IMR-90 (cell line): ENCODE data around the gene KCTD11. TPM values are rescaled to one million over a fixed set of nuclear protein-coding genes. Genes with fewer than 3 reads are reported as not detected.

Experiments
- ATAC-seq: fragments of 200-7000 bp; cut with Tn5 transposase; 2 replicates; pipeline ENCODE4 v1.9.1; 2020; ENCODE audit warnings: low read depth, mild to moderate bottlenecking, moderate library complexity
- BruUV-seq: library from RNA; stranded (reverse); fragments of 400-500 nt; replicated peaks from 2 replicates; lab custom pipeline; 2021; lab: Mats Ljungman, UMichigan
- CTCF ChIA-PET: fragments of 300-600 bp; formaldehyde crosslinking; extraction: SDS; loops from one replicate; lab custom pipeline; 2021; ENCODE audit warnings: antibody characterized with exemption; lab: Yijun Ruan, JAX
- POLR2A ChIA-PET: fragments of 300-600 bp; sonication (Branson Sonifier 250); formaldehyde crosslinking; loops from one replicate; lab custom pipeline; 2022; ENCODE audit warnings: antibody characterized with exemption; ENCODE audit not compliant: unreplicated experiment; lab: Charles Lee
- DNase-seq: peaks from one replicate; pipeline ENCODE4 v3.0.0; 2013
- H2AFZ ChIP-seq: replicated peaks from 2 replicates; pipeline ENCODE3; 2013; ENCODE audit warnings: low read length, mild to moderate bottlenecking; ENCODE audit not compliant: poor library complexity
- H2AK5ac ChIP-seq: 2 replicates; pipeline ENCODE4 v1.6.1; 2013; ENCODE audit warnings: low read depth, low read length, inconsistent platforms
- H2AK9ac ChIP-seq: replicated peaks from 2 replicates; pipeline ENCODE3; 2013; ENCODE audit warnings: mild to moderate bottlenecking, low read depth, low read length, moderate library complexity; ENCODE audit not compliant: poor library complexity
- H2BK120ac ChIP-seq: 2 replicates; pipeline ENCODE4 v1.6.1; 2013; ENCODE audit warnings: low read depth, low read length, inconsistent platforms
- H2BK15ac ChIP-seq: 3 replicates; pipeline ENCODE4 v1.6.1; 2013; ENCODE audit warnings: low read depth, low read length, inconsistent platforms
- H2BK20ac ChIP-seq: 2 replicates; pipeline ENCODE4 v1.6.1; 2013; ENCODE audit warnings: low read depth, mild to moderate bottlenecking, inconsistent platforms, low read length, moderate library complexity
- H2BK5ac ChIP-seq: 2 replicates; pipeline ENCODE4 v1.6.1; 2013; ENCODE audit warnings: mild to moderate bottlenecking, low read depth, low read length, inconsistent platforms; ENCODE audit not compliant: poor library complexity, severe bottlenecking
- H3K14ac ChIP-seq: replicated peaks from 2 replicates; pipeline ENCODE4 v1.6.1; 2013; ENCODE audit warnings: low read depth, low read length, inconsistent platforms
- H3K18ac ChIP-seq: 2 replicates; pipeline ENCODE4 v1.6.1; 2013; ENCODE audit warnings: low read depth, low read length, control low read depth
- H3K23ac ChIP-seq: 2 replicates; pipeline ENCODE4 v1.6.1; 2013; ENCODE audit warnings: low read depth, low read length, inconsistent platforms
- H3K27ac ChIP-seq: 2 replicates; pipeline ENCODE4 v1.5.1; 2013; ENCODE audit warnings: mild to moderate bottlenecking, control low read depth, low read length; ENCODE audit not compliant: insufficient read depth
- H3K27me3 ChIP-seq: 2 replicates; pipeline ENCODE4 v1.6.1; 2013; ENCODE audit warnings: low read length; ENCODE audit not compliant: control insufficient read depth, insufficient read depth
- H3K36me3 ChIP-seq: 2 replicates; pipeline ENCODE4 v1.6.1; 2013; ENCODE audit warnings: low read length, mixed read lengths; ENCODE audit not compliant: control insufficient read depth, insufficient read depth
- H3K4ac ChIP-seq: 2 replicates; pipeline ENCODE4 v1.6.1; 2013; ENCODE audit warnings: low read depth, low read length, inconsistent platforms
- H3K4me1 ChIP-seq: 2 replicates; pipeline ENCODE4 v1.6.1; 2013; ENCODE audit warnings: low read length, mixed read lengths; ENCODE audit not compliant: control insufficient read depth, insufficient read depth
- H3K4me2 ChIP-seq: 2 replicates; pipeline ENCODE4 v1.6.1; 2013; ENCODE audit warnings: low read depth, mild to moderate bottlenecking, control low read depth, low read length, moderate library complexity
- H3K4me3 ChIP-seq: 2 replicates; pipeline ENCODE4 v1.5.1; 2013; ENCODE audit warnings: low read depth, mild to moderate bottlenecking, control low read depth, low read length, moderate library complexity; ENCODE audit not compliant: insufficient read depth
- H3K56ac ChIP-seq: 2 replicates; pipeline ENCODE4 v1.6.1; 2013; ENCODE audit warnings: low read length, inconsistent platforms; ENCODE audit not compliant: insufficient read depth; ENCODE audit errors: extremely low read depth
- H3K79me1 ChIP-seq, 2 experiments: 2 replicates each; pipeline ENCODE4 v1.6.1; 2013; ENCODE audit warnings: low read length in 2 of 2, inconsistent platforms in 1 of 2, low read depth in 1 of 2
- H3K9ac ChIP-seq: 2 replicates; pipeline ENCODE4 v1.6.1; 2013; ENCODE audit warnings: low read depth, low read length, control low read depth
- H3K9me1 ChIP-seq: 2 replicates; pipeline ENCODE4 v1.6.1; 2013; ENCODE audit warnings: low read length, inconsistent platforms; ENCODE audit not compliant: insufficient read depth
- H3K9me3 ChIP-seq: 2 replicates; pipeline ENCODE4 v1.6.1; 2013; ENCODE audit warnings: low read length; ENCODE audit not compliant: control insufficient read depth, insufficient read depth
- H4K20me1 ChIP-seq: 2 replicates; pipeline ENCODE4 v1.6.1; 2013; ENCODE audit warnings: low read length, inconsistent platforms; ENCODE audit not compliant: insufficient read depth
- H4K5ac ChIP-seq: 2 replicates; pipeline ENCODE4 v1.6.1; 2013; ENCODE audit warnings: mild to moderate bottlenecking, low read depth, low read length, control low read depth
- H4K8ac ChIP-seq, 2 experiments: 2 replicates each; pipeline ENCODE4 v1.6.1; 2013; ENCODE audit warnings: low read depth in 2 of 2, low read length in 2 of 2, control low read depth in 1 of 2, inconsistent platforms in 1 of 2
- H4K91ac ChIP-seq: 2 replicates; pipeline ENCODE4 v1.6.1; 2013; ENCODE audit warnings: low read depth, low read length, inconsistent platforms; ENCODE audit not compliant: insufficient read depth
- BHLHE40 ChIP-seq: fragments of 150-350 bp; IDR thresholded peaks from 2 replicates; pipeline ENCODE4 v1.6.1; 2016; ENCODE audit warnings: mild to moderate bottlenecking, low read depth, low read length
- CEBPB ChIP-seq: IDR thresholded peaks from 2 replicates; pipeline ENCODE4 v1.6.1; 2012; ENCODE audit warnings: low read depth, low read length, improper control_type of control experiment
- CHD1 ChIP-seq: IDR thresholded peaks from 2 replicates; pipeline ENCODE4 v1.6.1; 2012; ENCODE audit warnings: low read depth, low read length, improper control_type of control experiment
- FOS ChIP-seq: fragments of 150-350 bp; IDR thresholded peaks from 2 replicates; pipeline ENCODE4 v1.6.1; 2016; ENCODE audit warnings: low read depth, low read length
- MAFK ChIP-seq: IDR thresholded peaks from 2 replicates; pipeline ENCODE4 v1.6.1; 2012; ENCODE audit warnings: low read depth, low read length, improper control_type of control experiment
- MAZ ChIP-seq: IDR thresholded peaks from 2 replicates; pipeline ENCODE4 v1.6.1; 2012; ENCODE audit warnings: low read depth, mild to moderate bottlenecking, low read length, improper control_type of control experiment, moderate library complexity, borderline replicate concordance
- MXI1 ChIP-seq: IDR thresholded peaks from 2 replicates; pipeline ENCODE4 v1.6.1; 2012; ENCODE audit warnings: low read depth, mild to moderate bottlenecking, low read length, moderate library complexity, borderline replicate concordance
- NFE2L2 ChIP-seq: fragments of 150-350 bp; IDR thresholded peaks from 2 replicates; pipeline ENCODE4 v1.6.1; 2016; ENCODE audit warnings: low read depth, mild to moderate bottlenecking, low read length
- POLR2A ChIP-seq: IDR thresholded peaks from 2 replicates; pipeline ENCODE4 v1.6.1; 2012; ENCODE audit warnings: mild to moderate bottlenecking, low read depth, low read length
- RAD21 ChIP-seq: IDR thresholded peaks from 2 replicates; pipeline ENCODE4 v1.6.1; 2012; ENCODE audit warnings: low read length, improper control_type of control experiment
- RCOR1 ChIP-seq: IDR thresholded peaks from 2 replicates; pipeline ENCODE4 v1.6.1; 2012; ENCODE audit warnings: mild to moderate bottlenecking, low read length, improper control_type of control experiment; ENCODE audit not compliant: insufficient replicate concordance
- SMC3 ChIP-seq: fragments of 150-350 bp; IDR thresholded peaks from 2 replicates; pipeline ENCODE4 v1.6.1; 2016; ENCODE audit warnings: low read depth, mild to moderate bottlenecking, antibody characterized with exemption, low read length, moderate library complexity
- USF2 ChIP-seq: fragments of 150-350 bp; IDR thresholded peaks from 2 replicates; pipeline ENCODE4 v1.6.1; 2017; ENCODE audit warnings: mild to moderate bottlenecking, antibody characterized with exemption, low read length, low read depth
- WGBS, 2 experiments: methylation state at CpG; one replicate each; pipeline versions ENCODE4 v1.1.5 to v1.1.7; 2013; ENCODE audit warnings: missing lambda C conversion rate in 2 of 2; ENCODE audit not compliant: insufficient read length in 1 of 2; ENCODE audit errors: extremely low coverage in 2 of 2; 5-methylcytosine and 5-hydroxymethylcytosine counted together
- dilution Hi-C: fragments of 300-500 bp; cut with HindIII; formaldehyde crosslinking; loops from one replicate; pipeline ENCODE4 v1.14.3; 2018; ENCODE audit warnings: low sequenced_read_pairs; ENCODE audit not compliant: unreplicated experiment
- in situ Hi-C: fragments of 300-500 bp; cut with MboI; formaldehyde crosslinking; loops from 3 replicates; pipeline ENCODE4 v1.14.3; 2019; ENCODE audit warnings: low sequenced_read_pairs, inconsistent platforms, mixed read lengths
- intact Hi-C: fragments of 100-400 bp; cut with micrococcal nuclease; formaldehyde crosslinking; loops from 2 replicates; pipeline ENCODE4 v1.10.0; 2022
- polyA plus RNA-seq, 3 experiments: library from polyadenylated mRNA; depleted of rRNA; stranded (reverse); fragments of >200 nt; gene quantifications; 2 replicates each; pipeline ENCODE4 v1.2.3, GENCODE V29; 2012; ENCODE audit warnings: low replicate concordance in 1 of 3
- total RNA-seq: library from RNA; depleted of rRNA; stranded (reverse); fragments of >200 nt; gene quantifications from 2 replicates; pipeline ENCODE4 v1.2.3, GENCODE V29; 2012
- TF ChIP-seq, protein P1 (sequence below): fragments of 150-350 bp; IDR thresholded peaks from 2 replicates; pipeline ENCODE4 v1.6.1; 2016; ENCODE audit warnings: low read depth, mild to moderate bottlenecking, low read length, moderate library complexity, borderline replicate concordance
- TF ChIP-seq, protein P2 (sequence below): conservative IDR thresholded peaks from 2 replicates; pipeline ENCODE4 v1.5.1; 2012; ENCODE audit warnings: mild to moderate bottlenecking, low read depth, low read length, improper control_type of control experiment

KCTD11 gene
- total and polyA plus RNA-seq, 2 of the 4 experiments (the other 2 are of a cell fraction), result 10.8 to 16.4 TPM

DNA sequence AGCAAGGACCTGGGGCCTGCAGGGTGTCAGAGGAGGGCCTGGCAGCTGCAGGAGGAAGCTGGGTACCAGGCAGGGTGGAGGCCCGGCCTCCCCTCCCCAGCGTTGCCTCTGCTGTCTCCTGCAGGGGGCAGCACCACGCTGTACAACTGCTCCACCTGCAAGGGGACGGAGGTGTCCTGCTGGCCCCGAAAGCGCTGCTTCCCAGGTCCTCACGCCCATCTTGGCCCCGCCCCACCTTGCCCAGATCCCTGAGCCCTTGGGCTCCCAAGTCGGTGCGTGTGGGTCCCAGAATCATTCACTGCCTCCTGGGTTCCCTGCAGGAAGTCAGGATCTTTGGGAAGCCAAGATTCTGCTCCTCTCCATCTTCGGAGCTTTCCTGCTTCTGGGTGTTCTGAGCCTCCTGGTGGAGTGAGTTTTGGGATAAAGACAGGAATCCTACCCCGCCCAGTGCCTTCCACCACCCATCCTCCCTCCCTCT, 4.1 kb downstream of the KCTD11 start:
- Histone ChIP-seq H3K9ac (no peak overlapping the region), H3K56ac (no peak overlapping the region), H3K4me2 (no peak overlapping the region), H3K9me3 (no peaks in the 10 kb centered on the region), H3K4me3 (no peak overlapping the region), H3K27ac (no peak overlapping the region), H3K18ac (no peak overlapping the region), H3K4ac (peak overlapping the region; percentile 55; the same call in 1 of the 2 replicates), H3K36me3 (no peaks in the 10 kb centered on the region), H3K9me1 (peaks cover 21% of the 10 kb centered on the region), H3K4me1 (peaks cover 32% of the 10 kb centered on the region), H3K79me1 (peaks cover 20 to 41% of the 10 kb centered on the region in 2 experiments; a peak in 3 of 4 replicates), H3K14ac (no peak overlapping the region; the same call in 1 of the 2 replicates), H3K27me3 (no peaks in the 10 kb centered on the region), H2AK9ac (peak overlapping the region; percentile 52), H4K8ac (peak overlapping the region in 1 of 2 experiments; percentile 29; a peak in 1 of 4 replicates), H2BK15ac (no peak overlapping the region), H2BK5ac (no peak overlapping the region), H2BK120ac (no peak overlapping the region), H2AFZ (peak overlapping the region; percentile 83), H2AK5ac (peak overlapping the region; percentile 53), H4K5ac (0 out of 2 replicates have a peak overlapping the region, but pooled peaks have one; percentile 26), H4K20me1 (peaks cover 18% of the 10 kb centered on the region; the same call in 1 of the 2 replicates), H4K91ac (0 out of 2 replicates have a peak overlapping the region, but pooled peaks have one; percentile 27), H2BK20ac (no peak overlapping the region), H3K23ac (no peak overlapping the region)
- in situ Hi-C loops (loop anchor here (5.0 to 10.0 kb wide), 2 partner anchors 36 to 199 kb away; partner anchors contain the start of genes PLSCR3 and TNFSF13), intact Hi-C loops (no loop called here), dilution Hi-C loops (no loop called here)
- DNase-seq (peak; percentile 53), ATAC-seq (no peak)
- POLR2A ChIA-PET, result interaction anchor here (0.5 kb wide), 1 partner anchor 1854 kb away, joined by 3 read pairs; no protein-coding TSS in a partner anchor
- 14% methylated on average over 4 of the region's 12 CpGs; no CpG with 5 or more reads in 1 of the 2 experiments for WGBS, 2 experiments
- BruUV-seq, result no TSS peak
- CTCF ChIA-PET, result interaction anchor here (0.6 to 4.1 kb wide), 6 partner anchors 15 to 205 kb away, joined by 3 to 19 read pairs (median 4); partner anchors contain the start of gene SENP3
- TF ChIP-seq NFE2L2 (no peak), SMC3 (peak; percentile 62), MAZ (peak; percentile 62; the same call in 1 of the 2 replicates), FOS (no peak), CEBPB (no peak), RAD21 (peak; percentile 74), MXI1 (no peak), POLR2A (no peak), RCOR1 (no peak), MAFK (no peak), BHLHE40 (no peak), CHD1 (no peak), USF2 (no peak)
- TF ChIP-seq, protein P1, sequence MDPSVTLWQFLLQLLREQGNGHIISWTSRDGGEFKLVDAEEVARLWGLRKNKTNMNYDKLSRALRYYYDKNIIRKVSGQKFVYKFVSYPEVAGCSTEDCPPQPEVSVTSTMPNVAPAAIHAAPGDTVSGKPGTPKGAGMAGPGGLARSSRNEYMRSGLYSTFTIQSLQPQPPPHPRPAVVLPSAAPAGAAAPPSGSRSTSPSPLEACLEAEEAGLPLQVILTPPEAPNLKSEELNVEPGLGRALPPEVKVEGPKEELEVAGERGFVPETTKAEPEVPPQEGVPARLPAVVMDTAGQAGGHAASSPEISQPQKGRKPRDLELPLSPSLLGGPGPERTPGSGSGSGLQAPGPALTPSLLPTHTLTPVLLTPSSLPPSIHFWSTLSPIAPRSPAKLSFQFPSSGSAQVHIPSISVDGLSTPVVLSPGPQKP, result no peak
- TF ChIP-seq, protein P2, sequence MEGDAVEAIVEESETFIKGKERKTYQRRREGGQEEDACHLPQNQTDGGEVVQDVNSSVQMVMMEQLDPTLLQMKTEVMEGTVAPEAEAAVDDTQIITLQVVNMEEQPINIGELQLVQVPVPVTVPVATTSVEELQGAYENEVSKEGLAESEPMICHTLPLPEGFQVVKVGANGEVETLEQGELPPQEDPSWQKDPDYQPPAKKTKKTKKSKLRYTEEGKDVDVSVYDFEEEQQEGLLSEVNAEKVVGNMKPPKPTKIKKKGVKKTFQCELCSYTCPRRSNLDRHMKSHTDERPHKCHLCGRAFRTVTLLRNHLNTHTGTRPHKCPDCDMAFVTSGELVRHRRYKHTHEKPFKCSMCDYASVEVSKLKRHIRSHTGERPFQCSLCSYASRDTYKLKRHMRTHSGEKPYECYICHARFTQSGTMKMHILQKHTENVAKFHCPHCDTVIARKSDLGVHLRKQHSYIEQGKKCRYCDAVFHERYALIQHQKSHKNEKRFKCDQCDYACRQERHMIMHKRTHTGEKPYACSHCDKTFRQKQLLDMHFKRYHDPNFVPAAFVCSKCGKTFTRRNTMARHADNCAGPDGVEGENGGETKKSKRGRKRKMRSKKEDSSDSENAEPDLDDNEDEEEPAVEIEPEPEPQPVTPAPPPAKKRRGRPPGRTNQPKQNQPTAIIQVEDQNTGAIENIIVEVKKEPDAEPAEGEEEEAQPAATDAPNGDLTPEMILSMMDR, result peak; percentile 74
